PC-3 (cell line): ENCODE measurements around the gene GIMAP8. TPM values are rescaled to one million over a fixed set of nuclear protein-coding genes. Genes with fewer than 3 reads are reported as not detected.

Source experiments
- ATAC-seq: fragments of 200-7000 bp; cut with Tn5 transposase; 2 replicates; pipeline ENCODE4 v1.9.1; 2020; ENCODE audit warnings: mild to moderate bottlenecking, moderate library complexity
- BruUV-seq: library from RNA; stranded (reverse); fragments of 400-500 nt; replicated peaks from 2 replicates; lab custom pipeline; 2021; lab: Mats Ljungman, UMichigan
- CTCF ChIA-PET: fragments of 300-600 bp; sonication (Branson Sonifier 250); formaldehyde crosslinking; loops from one replicate; lab custom pipeline; 2022; ENCODE audit warnings: antibody characterized with exemption; lab: Charles Lee
- POLR2A ChIA-PET: fragments of 300-600 bp; sonication (Branson Sonifier 250); formaldehyde crosslinking; loops from one replicate; lab custom pipeline; 2022; ENCODE audit warnings: antibody characterized with exemption; ENCODE audit not compliant: unreplicated experiment; lab: Charles Lee
- DNase-seq: peaks from one replicate; pipeline ENCODE4 v3.0.0-alpha.2; 2015
- H2AFZ ChIP-seq: fragments of 300-600 bp; sonication (generic); 2 replicates; pipeline ENCODE4 v1.6.0; 2016; ENCODE audit warnings: antibody characterized with exemption, low read length
- H3F3A ChIP-seq: fragments of 300-600 bp; sonication (generic); one replicate; pipeline ENCODE4 v1.6.0; 2017; ENCODE audit warnings: antibody characterized with exemption, low read length, control low read depth, mild to moderate bottlenecking; ENCODE audit not compliant: unreplicated experiment
- H3K27ac ChIP-seq: fragments of 300-600 bp; sonication (generic); 2 replicates; pipeline ENCODE4 v1.5.1; 2016; ENCODE audit warnings: mild to moderate bottlenecking, low read length
- H3K27me3 ChIP-seq: fragments of 300-600 bp; sonication (generic); 2 replicates; pipeline ENCODE4 v1.6.1; 2016; ENCODE audit warnings: low read length, mixed read lengths
- H3K36me3 ChIP-seq: fragments of 300-600 bp; sonication (generic); 2 replicates; pipeline ENCODE4 v1.6.1; 2016; ENCODE audit warnings: low read depth, mixed run types, low read length, mixed read lengths
- H3K4me1 ChIP-seq: fragments of 300-600 bp; sonication (generic); 2 replicates; pipeline ENCODE4 v1.5.1; 2016; ENCODE audit warnings: low read length; ENCODE audit not compliant: insufficient read depth
- H3K4me2 ChIP-seq: fragments of 300-600 bp; sonication (generic); 2 replicates; pipeline ENCODE4 v1.6.0; 2016; ENCODE audit warnings: low read length
- H3K4me3 ChIP-seq: fragments of 300-600 bp; sonication (generic); 2 replicates; pipeline ENCODE4 v1.5.1; 2016; ENCODE audit warnings: mild to moderate bottlenecking, low read length, mixed read lengths
- H3K79me2 ChIP-seq: fragments of 300-600 bp; sonication (generic); 2 replicates; pipeline ENCODE4 v1.6.1; 2017; ENCODE audit warnings: low read length, mixed read lengths
- H3K9ac ChIP-seq: fragments of 300-600 bp; sonication (generic); 2 replicates; pipeline ENCODE4 v1.6.0; 2016; ENCODE audit warnings: mild to moderate bottlenecking, low read length
- H3K9me2 ChIP-seq: fragments of 300-600 bp; sonication (generic); replicated peaks from 2 replicates; pipeline ENCODE4 v1.6.1; 2016; ENCODE audit warnings: mixed run types, low read length, mixed read lengths
- H3K9me3 ChIP-seq: fragments of 300-600 bp; sonication (generic); 2 replicates; pipeline ENCODE4 v1.6.1; 2016; ENCODE audit warnings: low read length, mixed read lengths
- H4K20me1 ChIP-seq: fragments of 300-600 bp; sonication (generic); 2 replicates; pipeline ENCODE4 v1.6.1; 2016; ENCODE audit warnings: low read length, mixed read lengths
- CTCF ChIP-seq: fragments of 300-600 bp; sonication (generic); conservative IDR thresholded peaks from 2 replicates; pipeline ENCODE4 v1.5.1; 2017; ENCODE audit warnings: antibody characterized with exemption, low read depth, mild to moderate bottlenecking, low read length
- EZH2 ChIP-seq: fragments of 300-600 bp; sonication (generic); IDR thresholded peaks from one replicate; pipeline ENCODE4 v1.6.1; 2017; ENCODE audit warnings: antibody characterized with exemption, mild to moderate bottlenecking, low read length; ENCODE audit not compliant: unreplicated experiment
- EZH2phosphoT487 ChIP-seq: fragments of 300-600 bp; sonication (generic); IDR thresholded peaks from 2 replicates; pipeline ENCODE4 v1.6.1; 2018; ENCODE audit warnings: mild to moderate bottlenecking, antibody characterized with exemption, low read length, borderline replicate concordance
- intact Hi-C: fragments of 100-400 bp; cut with micrococcal nuclease; formaldehyde crosslinking; loops from 2 replicates; pipeline ENCODE4 v1.9.0; 2023
- total RNA-seq: library from RNA; depleted of rRNA; stranded (reverse); fragments of >200 nt; gene quantifications from 2 replicates; pipeline ENCODE4 v1.2.3, GENCODE V29; 2014

The GIMAP8 gene
- total RNA-seq, 1 experiment from 2014 or later = not detected

- H3F3A ChIP-seq = no peaks in the 10 kb centered on the region
- no peaks in the 10 kb centered on the region for H3K9me3 ChIP-seq
- H3K9me2 ChIP-seq = no peaks in the 10 kb centered on the region
- H3K79me2 ChIP-seq = no peaks in the 10 kb centered on the region
- DNase-seq (no peak), ATAC-seq (no peak)
- H4K20me1 ChIP-seq = no peaks in the 10 kb centered on the region
- H3K27me3 ChIP-seq = peaks cover 5% of the 10 kb centered on the region; the same call in 1 of the 2 replicates
- no TSS peak for BruUV-seq
- H3K4me2 ChIP-seq = no peak overlapping the region
- H3K4me3 ChIP-seq = no peak overlapping the region
- ChIA-PET CTCF (interaction anchor here (0.5 kb wide), 1 partner anchor 18 kb away, joined by 4 read pairs; no protein-coding TSS in a partner anchor), POLR2A (no interaction called here)
- H3K9ac ChIP-seq = no peak overlapping the region
- H2AFZ ChIP-seq = no peak overlapping the region
- intact Hi-C loops = no loop called here
- no peak overlapping the region for H3K27ac ChIP-seq
- TF ChIP-seq CTCF (no peak), EZH2phosphoT487 (no peak), EZH2 (no peak)
- no peaks in the 10 kb centered on the region; the same call in 1 of the 2 replicates for H3K4me1 ChIP-seq
- no peaks in the 10 kb centered on the region for H3K36me3 ChIP-seq
These were observed 12.0 kb downstream of the GIMAP8 start for GRCh38 chr7:150462413-150462812.

DNA sequence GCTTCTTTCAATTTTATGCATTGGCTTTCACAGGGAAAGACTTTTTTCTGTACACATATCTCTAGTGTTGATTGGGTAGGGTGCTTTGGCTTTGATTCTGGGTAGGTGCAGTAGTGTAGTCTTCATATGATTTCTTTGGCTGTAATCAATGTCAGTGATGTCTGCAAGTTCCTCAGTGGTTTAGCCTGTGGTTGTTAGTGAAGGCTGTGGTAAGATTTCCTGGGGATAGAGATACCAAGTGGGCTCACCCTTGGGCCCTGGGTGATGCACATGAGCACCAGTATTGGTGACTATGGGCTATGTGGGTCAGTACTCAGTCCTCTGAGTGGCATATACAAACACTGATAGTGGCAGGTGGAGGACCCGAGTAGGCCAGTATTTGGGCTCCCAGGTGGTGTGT, 13.0 kb downstream of the GIMAP8 start:
- Histone ChIP-seq H3K27me3 (peaks cover 14% of the 10 kb centered on the region; the same call in 1 of the 2 replicates), H3F3A (no peaks in the 10 kb centered on the region), H3K9me3 (no peaks in the 10 kb centered on the region), H3K79me2 (no peaks in the 10 kb centered on the region), H3K4me1 (no peaks in the 10 kb centered on the region; the same call in 1 of the 2 replicates), H3K36me3 (no peaks in the 10 kb centered on the region), H3K9me2 (no peaks in the 10 kb centered on the region), H3K27ac (no peak overlapping the region), H3K9ac (no peak overlapping the region), H3K4me2 (no peak overlapping the region), H3K4me3 (no peak overlapping the region), H2AFZ (no peak overlapping the region), H4K20me1 (no peaks in the 10 kb centered on the region)
- DNase-seq (no peak), ATAC-seq (no peak)
- no TSS peak for BruUV-seq
- ChIA-PET POLR2A (no interaction called here), CTCF (no interaction called here)
- TF ChIP-seq CTCF = no peak
- TF ChIP-seq EZH2 = no peak
- no peak for TF ChIP-seq EZH2phosphoT487
- intact Hi-C loops = no loop called here

DNA sequence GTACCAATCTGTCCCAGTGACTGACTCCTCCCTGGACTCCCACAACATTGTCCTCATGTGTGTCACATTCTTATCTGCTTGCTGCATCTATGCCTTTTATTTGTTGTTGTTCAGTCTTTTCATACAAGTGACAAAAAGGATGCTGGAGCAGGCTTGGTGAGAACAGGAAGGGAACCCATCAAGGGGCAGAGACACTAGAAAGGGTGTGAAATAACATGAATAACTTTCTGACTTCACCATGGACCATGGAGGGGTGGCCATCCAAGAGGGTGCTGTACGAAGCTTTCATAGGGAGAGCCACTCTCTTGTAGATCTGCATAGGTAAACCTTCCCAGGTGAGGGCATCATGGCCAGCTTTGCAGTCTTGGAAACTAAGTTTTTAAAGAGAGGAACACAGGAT, 14.5 kb downstream of the GIMAP8 start:
- H4K20me1 ChIP-seq = no peaks in the 10 kb centered on the region
- intact Hi-C loops = no loop called here
- no peak overlapping the region for H3K27ac ChIP-seq
- DNase-seq (no peak), ATAC-seq (no peak)
- no peaks in the 10 kb centered on the region; the same call in 1 of the 2 replicates for H3K4me1 ChIP-seq
- H3K9me3 ChIP-seq = no peaks in the 10 kb centered on the region
- H3K27me3 ChIP-seq = peaks cover 29% of the 10 kb centered on the region; the same call in 1 of the 2 replicates
- no peak overlapping the region for H3K9ac ChIP-seq
- no peaks in the 10 kb centered on the region for H3K36me3 ChIP-seq
- CTCF ChIA-PET = no interaction called here
- POLR2A ChIA-PET = no interaction called here
- H3K4me2 ChIP-seq = no peak overlapping the region
- H3F3A ChIP-seq = no peaks in the 10 kb centered on the region
- H2AFZ ChIP-seq = no peak overlapping the region
- no peaks in the 10 kb centered on the region for H3K79me2 ChIP-seq
- BruUV-seq = no TSS peak
- no peaks in the 10 kb centered on the region for H3K9me2 ChIP-seq
- no peak for TF ChIP-seq EZH2
- no peak for TF ChIP-seq CTCF
- no peak for TF ChIP-seq EZH2phosphoT487
- no peak overlapping the region for H3K4me3 ChIP-seq
